PC-3 (cell line): ENCODE data around the gene NAV2.

Experiments
- EZH2 ChIP-seq: fragments of 300-600 bp; sonication (generic); IDR thresholded peaks from one replicate; pipeline ENCODE4 v1.6.1; 2017; ENCODE audit warnings: antibody characterized with exemption, mild to moderate bottlenecking, low read length; ENCODE audit not compliant: unreplicated experiment
- TF ChIP-seq, protein P1 (sequence below): fragments of 300-600 bp; sonication (generic); conservative IDR thresholded peaks from 2 replicates; pipeline ENCODE4 v1.5.1; 2017; ENCODE audit warnings: antibody characterized with exemption, low read depth, mild to moderate bottlenecking, low read length

DNA sequence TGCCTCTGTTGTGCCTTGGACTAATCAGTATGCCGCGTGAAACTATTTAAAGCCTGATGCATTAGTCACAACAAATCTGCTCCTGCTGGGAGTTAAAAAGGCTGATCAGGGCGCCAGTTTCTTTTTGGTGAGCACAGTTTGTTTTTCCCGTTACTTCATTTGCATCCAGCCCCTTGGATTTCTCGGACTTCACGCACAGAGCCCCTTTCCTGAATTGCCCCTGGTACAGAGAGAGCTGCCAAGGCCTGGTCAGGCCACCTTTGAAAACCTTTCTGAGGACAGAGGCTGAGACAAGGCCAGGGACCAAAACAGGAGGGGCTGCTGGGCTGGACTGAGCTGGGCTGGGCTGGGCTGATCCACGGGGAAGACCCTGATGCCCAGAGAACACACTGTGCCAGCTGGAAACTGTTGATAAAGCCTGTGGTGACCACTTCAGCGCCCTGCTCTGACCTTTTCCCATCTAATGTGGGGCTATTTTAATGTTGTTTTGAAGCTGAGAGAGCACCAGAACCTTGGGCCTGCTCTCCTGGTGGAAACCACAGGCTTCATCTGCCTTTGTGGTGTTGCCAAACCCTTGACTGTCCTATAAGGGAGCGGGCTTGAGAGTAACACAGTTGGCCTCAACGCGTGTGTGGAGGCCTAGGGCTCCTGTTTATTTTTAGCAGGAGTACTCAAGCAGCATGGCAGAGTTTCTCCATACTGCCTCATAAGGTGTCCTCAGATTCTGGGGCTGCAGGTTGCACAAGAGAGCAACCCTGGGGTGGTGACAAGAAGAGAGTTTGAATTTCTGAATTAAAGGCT is 44.2 kb downstream of the NAV2 start:
- TF ChIP-seq, protein P1, sequence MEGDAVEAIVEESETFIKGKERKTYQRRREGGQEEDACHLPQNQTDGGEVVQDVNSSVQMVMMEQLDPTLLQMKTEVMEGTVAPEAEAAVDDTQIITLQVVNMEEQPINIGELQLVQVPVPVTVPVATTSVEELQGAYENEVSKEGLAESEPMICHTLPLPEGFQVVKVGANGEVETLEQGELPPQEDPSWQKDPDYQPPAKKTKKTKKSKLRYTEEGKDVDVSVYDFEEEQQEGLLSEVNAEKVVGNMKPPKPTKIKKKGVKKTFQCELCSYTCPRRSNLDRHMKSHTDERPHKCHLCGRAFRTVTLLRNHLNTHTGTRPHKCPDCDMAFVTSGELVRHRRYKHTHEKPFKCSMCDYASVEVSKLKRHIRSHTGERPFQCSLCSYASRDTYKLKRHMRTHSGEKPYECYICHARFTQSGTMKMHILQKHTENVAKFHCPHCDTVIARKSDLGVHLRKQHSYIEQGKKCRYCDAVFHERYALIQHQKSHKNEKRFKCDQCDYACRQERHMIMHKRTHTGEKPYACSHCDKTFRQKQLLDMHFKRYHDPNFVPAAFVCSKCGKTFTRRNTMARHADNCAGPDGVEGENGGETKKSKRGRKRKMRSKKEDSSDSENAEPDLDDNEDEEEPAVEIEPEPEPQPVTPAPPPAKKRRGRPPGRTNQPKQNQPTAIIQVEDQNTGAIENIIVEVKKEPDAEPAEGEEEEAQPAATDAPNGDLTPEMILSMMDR, result no peak
- no peak for TF ChIP-seq EZH2
